ENCODE data around the gene PCDH1. TPM values are rescaled to one million over a fixed set of nuclear protein-coding genes. Genes with fewer than 3 reads are reported as not detected.

The PCDH1 gene
- total RNA-seq, 4 donors from 2014 or later: 10.6 to 148 (median 50.6) TPM

DNA sequence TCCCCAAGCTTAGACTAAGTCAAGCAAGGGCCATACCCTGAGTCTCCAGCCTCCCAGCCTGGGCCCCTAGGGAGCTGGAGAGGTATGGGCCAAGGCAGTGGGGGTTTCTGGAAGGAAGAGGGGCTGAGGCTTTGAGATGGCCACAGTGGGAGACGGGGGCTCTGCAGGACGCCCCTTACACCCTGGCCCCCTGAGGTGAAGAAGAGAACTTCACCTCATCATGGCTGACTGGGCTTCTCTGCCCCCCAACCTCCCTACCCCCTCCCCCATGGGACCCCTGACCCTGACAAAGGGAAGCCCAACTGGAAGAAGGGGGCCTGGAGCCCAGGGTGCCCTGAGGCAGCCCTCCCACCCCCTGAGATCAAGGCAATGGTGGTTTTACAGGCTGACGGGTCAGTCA is 25.8 kb downstream of the PCDH1 start:
- TF ChIP-seq, protein P1, sequence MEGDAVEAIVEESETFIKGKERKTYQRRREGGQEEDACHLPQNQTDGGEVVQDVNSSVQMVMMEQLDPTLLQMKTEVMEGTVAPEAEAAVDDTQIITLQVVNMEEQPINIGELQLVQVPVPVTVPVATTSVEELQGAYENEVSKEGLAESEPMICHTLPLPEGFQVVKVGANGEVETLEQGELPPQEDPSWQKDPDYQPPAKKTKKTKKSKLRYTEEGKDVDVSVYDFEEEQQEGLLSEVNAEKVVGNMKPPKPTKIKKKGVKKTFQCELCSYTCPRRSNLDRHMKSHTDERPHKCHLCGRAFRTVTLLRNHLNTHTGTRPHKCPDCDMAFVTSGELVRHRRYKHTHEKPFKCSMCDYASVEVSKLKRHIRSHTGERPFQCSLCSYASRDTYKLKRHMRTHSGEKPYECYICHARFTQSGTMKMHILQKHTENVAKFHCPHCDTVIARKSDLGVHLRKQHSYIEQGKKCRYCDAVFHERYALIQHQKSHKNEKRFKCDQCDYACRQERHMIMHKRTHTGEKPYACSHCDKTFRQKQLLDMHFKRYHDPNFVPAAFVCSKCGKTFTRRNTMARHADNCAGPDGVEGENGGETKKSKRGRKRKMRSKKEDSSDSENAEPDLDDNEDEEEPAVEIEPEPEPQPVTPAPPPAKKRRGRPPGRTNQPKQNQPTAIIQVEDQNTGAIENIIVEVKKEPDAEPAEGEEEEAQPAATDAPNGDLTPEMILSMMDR (IDR thresholded peaks at IDR 0.05): no peak
- ATAC-seq (ENCODE audit: low FRiP score): no peak
- no peak for DNase-seq (ENCODE audit: low spot score)

GRCh38 chr5:141851195-141851874 is 26.9 kb downstream of the PCDH1 start:
- TF ChIP-seq, protein P1 (IDR thresholded peaks at IDR 0.05): no peak
- no peak for ATAC-seq (ENCODE audit: low FRiP score)
- DNase-seq (ENCODE audit: low spot score): no peak

DNA sequence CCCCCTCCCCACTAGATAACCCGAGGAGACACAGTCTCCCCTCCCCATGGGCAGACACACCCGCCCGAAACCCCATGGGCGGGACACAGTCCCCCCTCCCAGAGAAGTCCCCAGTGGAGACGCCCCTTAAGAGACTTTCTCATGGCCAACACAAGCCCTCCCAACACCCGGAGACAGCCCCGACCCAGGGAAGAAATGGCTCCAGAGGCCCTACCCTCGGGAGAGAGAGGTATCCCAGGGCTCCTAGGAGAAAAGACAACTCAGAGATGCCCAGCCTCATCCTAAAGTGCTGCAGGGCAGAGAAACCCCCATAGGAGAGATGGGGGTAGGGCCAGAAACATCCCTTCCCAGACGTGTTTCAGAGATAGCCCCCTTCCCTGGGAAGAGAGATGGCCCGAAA is 27.4 kb downstream of the PCDH1 start:
- ATAC-seq (ENCODE audit: low FRiP score) (no peak), DNase-seq (ENCODE audit: low spot score) (no peak)
- TF ChIP-seq, protein P1 (IDR thresholded peaks at IDR 0.05): no peak

DNA sequence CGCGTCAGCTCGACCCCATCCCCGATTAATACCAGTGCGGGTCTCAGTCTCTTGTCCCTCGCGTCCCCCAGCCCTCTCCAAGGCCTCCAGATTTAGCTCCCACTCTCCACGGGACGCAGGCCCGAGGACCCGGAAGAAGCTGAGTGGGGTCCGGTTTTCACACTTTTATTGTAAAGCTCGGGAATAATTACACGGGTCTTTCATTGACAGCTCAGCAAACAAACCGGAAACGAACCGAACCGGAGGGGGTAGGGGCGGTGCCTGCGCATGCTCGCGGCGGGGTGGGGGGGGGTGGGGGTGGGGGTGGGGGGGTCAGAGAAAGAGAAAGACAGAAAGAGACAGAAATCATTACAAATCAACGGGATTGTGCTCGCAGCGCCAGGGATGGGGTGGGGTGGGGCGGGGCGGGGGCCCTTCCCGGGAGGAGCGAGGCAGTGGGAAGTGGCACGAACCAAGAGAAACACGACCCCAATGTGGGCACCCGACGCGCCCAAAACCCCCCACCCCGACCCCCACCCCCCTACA is 27.9 kb downstream of the PCDH1 start:
- DNase-seq (ENCODE audit: low spot score) (no peak), ATAC-seq (ENCODE audit: low FRiP score) (peak; percentile 22)
- TF ChIP-seq, protein P1 (IDR thresholded peaks at IDR 0.05): no peak

GRCh38 chr5:141849415-141850243 is 28.6 kb downstream of the PCDH1 start:
- ATAC-seq (ENCODE audit: low FRiP score): peak; percentile 84
- peak; percentile 41 for DNase-seq (ENCODE audit: low spot score)
- TF ChIP-seq, protein P1 (IDR thresholded peaks at IDR 0.05): no peak

DNA sequence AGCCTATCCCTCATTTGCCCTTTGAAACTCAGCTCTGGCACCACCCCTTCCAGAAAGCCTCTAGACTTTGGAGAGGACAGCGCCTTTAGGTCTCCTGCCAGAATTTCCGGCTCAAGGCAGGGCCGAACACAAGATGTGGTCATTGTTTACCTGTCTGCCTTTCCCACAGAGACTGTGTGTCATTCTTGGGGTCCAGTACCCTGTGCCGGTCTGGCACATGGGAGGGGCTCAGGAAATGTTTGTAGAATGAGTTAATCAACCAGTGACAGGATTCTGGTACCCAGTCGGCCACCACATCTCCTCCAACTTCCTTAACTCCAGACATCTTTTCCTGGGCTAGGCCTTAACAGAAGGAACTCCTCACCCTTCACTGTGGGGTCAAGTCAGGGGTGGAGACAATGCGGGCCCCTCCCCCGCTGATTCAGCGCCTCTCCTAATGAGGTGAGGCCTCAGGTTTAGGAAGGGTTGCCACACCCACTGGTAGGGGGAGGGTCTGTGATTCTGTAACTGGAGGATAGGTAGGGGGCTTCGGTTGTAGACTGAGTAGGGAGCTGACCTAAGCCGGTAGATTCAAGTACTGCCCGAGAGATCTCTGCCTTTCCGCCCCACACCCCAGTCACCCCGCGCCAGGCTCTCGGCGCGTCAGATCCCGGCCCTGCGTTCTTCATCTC is 29.3 kb downstream of the PCDH1 start:
- DNase-seq (ENCODE audit: low spot score) (peak; percentile 33), ATAC-seq (ENCODE audit: low FRiP score) (peak; percentile 52)
- TF ChIP-seq, protein P1 (IDR thresholded peaks at IDR 0.05): no peak
